ENCODE results near the gene KDSR.

Gene KDSR

GRCh38 chr18:63319383-63320122 lies 47.5 kb downstream of the KDSR start, which contains the start of gene BCL2:
Gene BCL2 (minus strand): TSS chr18:63319769.
- no peak for DNase-seq

GRCh38 chr18:63318889-63319382 lies 48.1 kb downstream of the KDSR start:
- DNase-seq: no peak

- peak; percentile 62 for DNase-seq
Measured at GRCh38 chr18:63317982-63318888, 48.8 kb downstream of the KDSR start.

- no peak for DNase-seq
Measured at GRCh38 chr18:63317556-63317946, 49.5 kb downstream of the KDSR start.

- no peak for DNase-seq
Measured at GRCh38 chr18:63316612-63317555, 50.1 kb downstream of the KDSR start.

- DNase-seq: no peak
Measured at GRCh38 chr18:63315876-63316275, 51.1 kb downstream of the KDSR start.

GRCh38 chr18:63315131-63315662 lies 51.8 kb downstream of the KDSR start:
- DNase-seq: no peak

GRCh38 chr18:63314062-63314790 lies 52.8 kb downstream of the KDSR start:
- no peak for DNase-seq

- DNase-seq: no peak
Measured at GRCh38 chr18:63313396-63313917, 53.5 kb downstream of the KDSR start.

GRCh38 chr18:63312737-63313395 lies 54.1 kb downstream of the KDSR start:
- no peak for DNase-seq

- DNase-seq: no peak
Measured at GRCh38 chr18:63312019-63312409, 55.0 kb downstream of the KDSR start.

GRCh38 chr18:63311118-63312018 lies 55.6 kb downstream of the KDSR start:
- no peak for DNase-seq

- DNase-seq: no peak
Measured at GRCh38 chr18:63309422-63309821, 57.6 kb downstream of the KDSR start.

GRCh38 chr18:63307551-63308200 lies 59.3 kb downstream of the KDSR start:
- no peak for DNase-seq

GRCh38 chr18:63306819-63307550 lies 60.0 kb downstream of the KDSR start:
- DNase-seq: no peak

GRCh38 chr18:63306249-63306648 lies 60.8 kb downstream of the KDSR start:
- DNase-seq: no peak

- DNase-seq: no peak
Measured at GRCh38 chr18:63303547-63303946, 63.5 kb downstream of the KDSR start.

GRCh38 chr18:63302636-63303405 lies 64.2 kb downstream of the KDSR start:
- DNase-seq: no peak

All from NCI-H2029 (cell line).